ENCODE results near the gene BACH2.

Gene BACH2

DNA sequence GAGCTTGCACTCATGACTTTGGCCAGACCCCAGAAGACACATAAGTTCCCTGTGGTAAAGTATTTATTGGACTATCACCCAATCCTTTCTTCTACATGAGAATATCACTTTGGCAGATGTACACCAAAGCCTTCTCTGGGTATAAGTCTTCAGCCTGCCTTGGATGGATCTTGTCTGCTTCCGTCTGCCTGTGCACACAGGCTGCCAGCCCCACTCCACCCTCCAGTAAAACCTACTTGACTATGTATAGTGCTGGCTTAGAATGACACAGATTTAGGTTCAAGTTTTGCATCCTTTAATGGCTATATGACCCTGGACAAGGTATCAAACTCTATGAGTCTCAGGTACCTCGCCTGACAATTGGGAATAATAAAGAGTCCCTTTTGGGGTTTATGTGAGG lies 63.4 kb downstream of the BACH2 start:
- no peak for TF ChIP-seq CTCF (conservative IDR thresholded peaks at IDR 0.05; ENCODE audit: control insufficient read depth, insufficient read depth, low read depth, low read length)
- DNase-seq (ENCODE audit: low read depth) = no peak
- no peak overlapping the region for H3K4me3 ChIP-seq (ENCODE audit: control insufficient read depth, low read depth, low read length)

- DNase-seq (ENCODE audit: low read depth) = no peak
- H3K4me3 ChIP-seq (ENCODE audit: control insufficient read depth, low read depth, low read length) = no peak overlapping the region
- no peak for TF ChIP-seq CTCF (conservative IDR thresholded peaks at IDR 0.05; ENCODE audit: control insufficient read depth, insufficient read depth, low read depth, low read length)
Observed at GRCh38 chr6:90231798-90232197, 64.8 kb downstream of the BACH2 start.

- DNase-seq (ENCODE audit: low read depth) = no peak
- no peak overlapping the region for H3K4me3 ChIP-seq (ENCODE audit: control insufficient read depth, low read depth, low read length)
- no peak for TF ChIP-seq CTCF (conservative IDR thresholded peaks at IDR 0.05; ENCODE audit: control insufficient read depth, insufficient read depth, low read depth, low read length)
Observed at GRCh38 chr6:90231308-90231707, 65.3 kb downstream of the BACH2 start.

DNA sequence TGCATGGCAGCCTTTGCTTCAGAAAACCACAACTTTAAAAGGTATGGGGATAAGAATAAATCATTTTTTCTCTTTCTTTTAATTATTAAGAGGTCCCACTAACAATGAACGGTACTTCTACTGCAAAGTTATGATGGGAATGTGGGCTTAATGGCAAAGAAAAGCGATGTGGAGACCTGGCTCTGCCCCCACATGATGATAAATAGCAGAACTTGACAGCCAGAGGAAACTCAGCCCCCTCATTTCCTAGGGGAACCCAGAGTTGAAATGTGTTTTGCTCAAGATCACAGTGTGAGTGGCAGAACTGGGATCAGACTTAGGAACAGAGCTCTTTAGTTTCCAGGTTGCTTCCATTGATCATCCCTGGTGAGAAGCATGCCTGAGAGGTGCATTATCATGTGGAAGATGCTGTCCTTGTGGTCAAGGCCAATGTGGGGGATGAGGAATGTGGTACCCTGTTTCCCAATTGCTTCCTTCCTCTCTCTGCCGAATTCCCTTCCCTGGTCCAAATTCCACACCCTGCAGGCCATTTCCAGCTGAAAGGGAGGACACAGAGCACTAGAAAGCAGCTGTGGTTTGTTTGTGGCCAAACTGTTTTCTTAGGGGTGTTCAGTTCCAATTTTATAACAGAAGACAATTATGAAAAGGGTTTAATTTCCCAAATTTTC lies 66.0 kb downstream of the BACH2 start:
- peak; percentile 7 for DNase-seq (ENCODE audit: low read depth)
- no peak for TF ChIP-seq CTCF (conservative IDR thresholded peaks at IDR 0.05; ENCODE audit: control insufficient read depth, insufficient read depth, low read depth, low read length)

DNA sequence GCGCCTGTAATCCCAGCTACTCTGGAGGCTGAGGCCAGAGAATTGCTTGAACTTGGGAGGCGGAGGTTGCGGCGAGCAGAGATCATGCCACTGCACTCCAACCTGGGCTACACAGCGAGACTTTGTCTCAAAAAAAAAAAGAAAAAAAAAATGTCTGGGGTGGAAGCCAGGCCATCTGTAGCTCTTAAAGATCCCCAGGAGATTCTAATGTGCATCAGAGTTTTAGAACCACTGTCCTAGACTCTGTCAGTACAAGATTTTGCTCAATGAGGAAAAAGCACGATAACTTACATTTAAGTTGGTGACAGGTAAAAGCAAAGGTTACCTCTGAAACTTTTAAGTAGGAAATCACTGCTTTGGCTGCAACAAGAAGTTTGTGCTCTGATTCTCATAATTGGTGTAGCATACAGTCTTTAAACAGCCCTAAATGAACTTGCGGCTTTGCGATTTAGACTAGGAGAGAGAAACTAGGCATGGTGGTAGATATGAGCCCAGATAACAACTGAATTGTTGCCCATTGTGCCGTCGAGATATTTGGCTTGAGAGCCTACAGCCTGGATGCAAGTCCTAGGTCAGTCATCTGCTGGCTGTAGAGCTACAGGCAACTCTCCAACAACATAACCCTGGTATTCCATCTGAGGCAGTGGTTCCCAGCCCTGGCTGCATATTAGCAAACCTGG lies 67.2 kb downstream of the BACH2 start:
- H3K4me3 ChIP-seq (ENCODE audit: control insufficient read depth, low read depth, low read length) = no peak overlapping the region
- no peak for DNase-seq (ENCODE audit: low read depth)
- no peak for TF ChIP-seq CTCF (conservative IDR thresholded peaks at IDR 0.05; ENCODE audit: control insufficient read depth, insufficient read depth, low read depth, low read length)

More for the DNA sequence above, 66.0 kb downstream of the BACH2 start:
- H3K4me3 ChIP-seq (ENCODE audit: control insufficient read depth, low read depth, low read length) = no peak overlapping the region

DNA sequence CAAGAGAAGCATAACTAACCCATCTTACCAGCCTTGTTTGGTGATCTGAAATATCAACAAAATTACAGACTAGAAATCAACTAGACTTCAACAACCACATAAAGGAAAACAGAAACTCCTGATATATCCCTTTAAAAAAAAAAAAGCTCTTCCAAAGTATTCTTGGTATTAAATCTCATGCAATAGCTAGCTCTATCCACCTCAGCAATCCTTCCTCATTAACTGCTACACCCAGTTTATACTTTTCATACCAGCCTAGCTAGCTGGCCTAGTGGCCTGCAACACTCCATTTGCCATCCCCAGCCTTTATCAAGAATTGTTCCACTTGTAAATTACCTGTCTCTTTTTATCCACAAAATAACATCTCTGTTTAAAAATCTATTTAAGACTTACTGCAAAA lies 69.0 kb downstream of the BACH2 start:
- TF ChIP-seq CTCF (conservative IDR thresholded peaks at IDR 0.05; ENCODE audit: control insufficient read depth, insufficient read depth, low read depth, low read length) = no peak
- DNase-seq (ENCODE audit: low read depth) = no peak
- H3K4me3 ChIP-seq (ENCODE audit: control insufficient read depth, low read depth, low read length) = no peak overlapping the region
